Adrenal gland (tissue), 12 donors: Measurements from ENCODE around the gene IPO13. TPM values are rescaled to one million over a fixed set of nuclear protein-coding genes. Genes with fewer than 3 reads are reported as not detected.

Source experiments
- DNase-seq, 7 donors: peaks; one replicate each; pipeline ENCODE4 v3.0.0-alpha.2; 2019 to 2020
- H3K27ac ChIP-seq, 5 donors: fragments of 200-600 bp; sonication (generic) in 4 of 5; 1 replicate in 3 of 5; 2 replicates in 2 of 5; pipeline versions ENCODE4 v1.5.1 to v1.8.0; 2016 to 2020; ENCODE audit warnings: mild to moderate bottlenecking in 1 of 5
- H3K27me3 ChIP-seq: fragments of 200-600 bp; 2 replicates; pipeline ENCODE4 v1.8.0; 2021
- H3K36me3 ChIP-seq, 2 donors: fragments of 200-600 bp; replicated peaks in 1 of 2; 1 replicate in 1 of 2; 2 replicates in 1 of 2; pipeline versions ENCODE4 v1.5.1 to v1.8.0; 2018 to 2022
- H3K4me1 ChIP-seq, 2 donors: fragments of 200-600 bp; replicated peaks in 1 of 2; 1 replicate in 1 of 2; 2 replicates in 1 of 2; pipeline versions ENCODE4 v1.5.1 to v1.8.0; 2018 to 2021
- H3K4me3 ChIP-seq, 4 donors: fragments of 200-600 bp; sonication (generic) in 3 of 4; one replicate each; pipeline ENCODE4 v1.5.1; 2016 to 2018
- H3K9me3 ChIP-seq, 3 donors: fragments of 200-600 bp; sonication (generic) in 1 of 3; replicated peaks in 1 of 3; 1 replicate in 2 of 3; 2 replicates in 1 of 3; pipeline versions ENCODE4 v1.5.1 to v1.8.0; 2016 to 2021
- CTCF ChIP-seq, 6 experiments: fragments of 450-650 bp in 4 of 6; fragments of 200-600 bp in 2 of 6; sonication (generic) in 1 of 6; IDR thresholded peaks; 1 replicate in 5 of 6; 2 replicates in 1 of 6; pipeline versions ENCODE4 v1.5.1 to v1.8.0; 2016 to 2021; ENCODE audit warnings: antibody characterized with exemption in 6 of 6, mild to moderate bottlenecking in 2 of 6, moderate library complexity in 1 of 6
- POLR2A ChIP-seq, 2 donors: fragments of 450-650 bp; IDR thresholded peaks; one replicate each; pipeline ENCODE4 v1.6.1; 2017; ENCODE audit warnings: antibody characterized with exemption in 2 of 2, mild to moderate bottlenecking in 2 of 2, moderate library complexity in 1 of 2
- WGBS, 4 donors: extraction: QIAGEN DNeasy Blood & Tissue Kit in 2 of 4; methylation state at CpG; one replicate each; pipeline versions ENCODE4 v1.1.5 to v1.1.7; 2013 to 2017; 5-methylcytosine and 5-hydroxymethylcytosine counted together
- intact Hi-C, 2 donors: fragments of 100-400 bp; cut with DNase I; formaldehyde crosslinking; loops; one replicate each; pipeline versions ENCODE4 v1.14.1 to v1.15.0; 2022 to 2023
- polyA plus RNA-seq, 3 donors: library from polyadenylated mRNA; stranded (reverse); fragments of 200-250 nt in 2 of 3; fragments of 350-450 nt in 1 of 3; fragmentation: Illumina TruSeq in 1 of 3; extraction: RNeasy Lipid Tissue Mini Kit (QIAGEN cat#74804) in 1 of 3; gene quantifications; one replicate each; pipeline ENCODE4 v1.2.3, GENCODE V29; 2013 to 2014
- total RNA-seq, 9 donors: library from RNA; depleted of rRNA in 4 of 9; stranded (reverse); fragments of >200 nt in 4 of 9; fragments of 120-200 nt in 1 of 9; fragmentation: NEBNext Ultra II Directional in 1 of 9; extraction: Animal tissue kit (Norgen Biotek cat#: 25700) in 1 of 9; gene quantifications; one replicate each; pipeline versions ENCODE4 v1.1.0 to v1.2.4, GENCODE V29; 2013 to 2023
- donor health status: healthy with polysubstance abuse.
- donor health status: Bipolar disorder and iron deficiency.
- donor health status: DM: yes; HTN: yes; CAD: no.
- donor health status: DM: no; HTN: no; CAD: no.
- donor health status: DM: no; HTN: no; CAD: no.
- donor health status: DM: yes; HTN: yes; CAD: no.

IPO13 gene
- total and polyA plus RNA-seq, 12 donors = 32.2 to 78.1 (median 37.8) TPM

GRCh38 chr1:44000122-44000665, 53.4 kb downstream of the IPO13 start:
- TF ChIP-seq CTCF (IDR thresholded peaks at IDR 0.05) (no peak), POLR2A (IDR thresholded peaks at IDR 0.05) (no peak)
- H3K4me3 ChIP-seq = no peak overlapping the region
- no peaks in the 10 kb centered on the region for H3K9me3 ChIP-seq
- H3K27ac ChIP-seq = no peak overlapping the region
- no peaks in the 10 kb centered on the region for H3K4me1 ChIP-seq
- 83 to 91% (median 87%) methylated on average over 6 to 8 of the region's 8 CpGs for WGBS, 4 donors
- H3K36me3 ChIP-seq = peaks cover 0 to 6% of the 10 kb centered on the region in 2 donors
- no peak for DNase-seq
- intact Hi-C loops = loop anchor here (5.0 kb wide), 1 partner anchor 37 kb away; no protein-coding TSS in a partner anchor
- no peaks in the 10 kb centered on the region for H3K27me3 ChIP-seq

GRCh38 chr1:44002165-44002564, 55.4 kb downstream of the IPO13 start:
- intact Hi-C loops = loop anchor here (5.0 kb wide), 1 partner anchor 35 kb away; no protein-coding TSS in a partner anchor
- Histone ChIP-seq H3K36me3 (peaks cover 0 to 6% of the 10 kb centered on the region in 2 donors), H3K27ac (no peak overlapping the region), H3K9me3 (no peaks in the 10 kb centered on the region), H3K4me3 (no peak overlapping the region), H3K4me1 (peaks cover 0 to 3% of the 10 kb centered on the region in 2 donors), H3K27me3 (no peaks in the 10 kb centered on the region)
- DNase-seq = no peak
- no peak for TF ChIP-seq CTCF (IDR thresholded peaks at IDR 0.05)
- TF ChIP-seq POLR2A (IDR thresholded peaks at IDR 0.05) = no peak
- WGBS, 4 donors = 79 to 94% (median 84%) methylated on average over 2 to 8 of the region's 8 CpGs

GRCh38 chr1:44002606-44003157, 55.9 kb downstream of the IPO13 start:
- no peak for TF ChIP-seq CTCF (IDR thresholded peaks at IDR 0.05)
- TF ChIP-seq POLR2A (IDR thresholded peaks at IDR 0.05) = no peak
- intact Hi-C loops = loop anchor here (5.0 kb wide), 1 partner anchor 35 kb away; no protein-coding TSS in a partner anchor
- Histone ChIP-seq H3K4me1 (peaks cover 0 to 3% of the 10 kb centered on the region in 2 donors), H3K9me3 (no peaks in the 10 kb centered on the region), H3K36me3 (peaks cover 0 to 6% of the 10 kb centered on the region in 2 donors), H3K27me3 (no peaks in the 10 kb centered on the region), H3K4me3 (no peak overlapping the region), H3K27ac (no peak overlapping the region)
- DNase-seq = no peak
- 73 to 88% (median 83%) methylated on average over 3 to 14 of the region's 14 CpGs for whole genome bisulfite sequencing, 4 donors

- no peak for TF ChIP-seq POLR2A (IDR thresholded peaks at IDR 0.05)
- TF ChIP-seq CTCF (IDR thresholded peaks at IDR 0.05) = no peak
- Histone ChIP-seq H3K4me1 (peaks cover 0 to 3% of the 10 kb centered on the region in 2 donors), H3K36me3 (no peaks in the 10 kb centered on the region), H3K4me3 (no peak overlapping the region), H3K27me3 (no peaks in the 10 kb centered on the region), H3K27ac (no peak overlapping the region), H3K9me3 (no peaks in the 10 kb centered on the region)
- no peak for DNase-seq
- intact Hi-C loops = no loop called here
- WGBS, 4 donors = 94 to 98% (median 95%) methylated on average over 12 of the region's 12 CpGs
Observed at GRCh38 chr1:44008259-44008658, 61.5 kb downstream of the IPO13 start.
